PC-3 (cell line): ENCODE measurements around the gene ALDOA. TPM values are rescaled to one million over a fixed set of nuclear protein-coding genes. Genes with fewer than 3 reads are reported as not detected.
A peak's percentile ranks its signal among the peaks of the same experiment; 100 is the strongest.

ENCODE experiments used
- ATAC-seq: fragments of 200-7000 bp; cut with Tn5 transposase; 2 replicates; pipeline ENCODE4 v1.9.1; 2020; ENCODE audit warnings: mild to moderate bottlenecking, moderate library complexity
- BruUV-seq: library from RNA; stranded (reverse); fragments of 400-500 nt; replicated peaks from 2 replicates; lab custom pipeline; 2021; lab: Mats Ljungman, UMichigan
- CTCF ChIA-PET: fragments of 300-600 bp; sonication (Branson Sonifier 250); formaldehyde crosslinking; loops from one replicate; lab custom pipeline; 2022; ENCODE audit warnings: antibody characterized with exemption; lab: Charles Lee
- POLR2A ChIA-PET: fragments of 300-600 bp; sonication (Branson Sonifier 250); formaldehyde crosslinking; loops from one replicate; lab custom pipeline; 2022; ENCODE audit warnings: antibody characterized with exemption; ENCODE audit not compliant: unreplicated experiment; lab: Charles Lee
- DNase-seq: peaks from one replicate; pipeline ENCODE4 v3.0.0-alpha.2; 2015
- H2AFZ ChIP-seq: fragments of 300-600 bp; sonication (generic); 2 replicates; pipeline ENCODE4 v1.6.0; 2016; ENCODE audit warnings: antibody characterized with exemption, low read length
- H3F3A ChIP-seq: fragments of 300-600 bp; sonication (generic); one replicate; pipeline ENCODE4 v1.6.0; 2017; ENCODE audit warnings: antibody characterized with exemption, low read length, control low read depth, mild to moderate bottlenecking; ENCODE audit not compliant: unreplicated experiment
- H3K27ac ChIP-seq: fragments of 300-600 bp; sonication (generic); 2 replicates; pipeline ENCODE4 v1.5.1; 2016; ENCODE audit warnings: mild to moderate bottlenecking, low read length
- H3K27me3 ChIP-seq: fragments of 300-600 bp; sonication (generic); 2 replicates; pipeline ENCODE4 v1.6.1; 2016; ENCODE audit warnings: low read length, mixed read lengths
- H3K36me3 ChIP-seq: fragments of 300-600 bp; sonication (generic); 2 replicates; pipeline ENCODE4 v1.6.1; 2016; ENCODE audit warnings: low read depth, mixed run types, low read length, mixed read lengths
- H3K4me1 ChIP-seq: fragments of 300-600 bp; sonication (generic); 2 replicates; pipeline ENCODE4 v1.5.1; 2016; ENCODE audit warnings: low read length; ENCODE audit not compliant: insufficient read depth
- H3K4me2 ChIP-seq: fragments of 300-600 bp; sonication (generic); 2 replicates; pipeline ENCODE4 v1.6.0; 2016; ENCODE audit warnings: low read length
- H3K4me3 ChIP-seq: fragments of 300-600 bp; sonication (generic); 2 replicates; pipeline ENCODE4 v1.5.1; 2016; ENCODE audit warnings: mild to moderate bottlenecking, low read length, mixed read lengths
- H3K79me2 ChIP-seq: fragments of 300-600 bp; sonication (generic); 2 replicates; pipeline ENCODE4 v1.6.1; 2017; ENCODE audit warnings: low read length, mixed read lengths
- H3K9ac ChIP-seq: fragments of 300-600 bp; sonication (generic); 2 replicates; pipeline ENCODE4 v1.6.0; 2016; ENCODE audit warnings: mild to moderate bottlenecking, low read length
- H3K9me2 ChIP-seq: fragments of 300-600 bp; sonication (generic); replicated peaks from 2 replicates; pipeline ENCODE4 v1.6.1; 2016; ENCODE audit warnings: mixed run types, low read length, mixed read lengths
- H3K9me3 ChIP-seq: fragments of 300-600 bp; sonication (generic); 2 replicates; pipeline ENCODE4 v1.6.1; 2016; ENCODE audit warnings: low read length, mixed read lengths
- H4K20me1 ChIP-seq: fragments of 300-600 bp; sonication (generic); 2 replicates; pipeline ENCODE4 v1.6.1; 2016; ENCODE audit warnings: low read length, mixed read lengths
- CTCF ChIP-seq: fragments of 300-600 bp; sonication (generic); conservative IDR thresholded peaks from 2 replicates; pipeline ENCODE4 v1.5.1; 2017; ENCODE audit warnings: antibody characterized with exemption, low read depth, mild to moderate bottlenecking, low read length
- EZH2 ChIP-seq: fragments of 300-600 bp; sonication (generic); IDR thresholded peaks from one replicate; pipeline ENCODE4 v1.6.1; 2017; ENCODE audit warnings: antibody characterized with exemption, mild to moderate bottlenecking, low read length; ENCODE audit not compliant: unreplicated experiment
- EZH2phosphoT487 ChIP-seq: fragments of 300-600 bp; sonication (generic); IDR thresholded peaks from 2 replicates; pipeline ENCODE4 v1.6.1; 2018; ENCODE audit warnings: mild to moderate bottlenecking, antibody characterized with exemption, low read length, borderline replicate concordance
- intact Hi-C: fragments of 100-400 bp; cut with micrococcal nuclease; formaldehyde crosslinking; loops from 2 replicates; pipeline ENCODE4 v1.9.0; 2023
- total RNA-seq: library from RNA; depleted of rRNA; stranded (reverse); fragments of >200 nt; gene quantifications from 2 replicates; pipeline ENCODE4 v1.2.3, GENCODE V29; 2014

Gene ALDOA
- total RNA-seq, 1 experiment from 2014 or later: 2,048 TPM

GRCh38 chr16:30065943-30066760, 592 bp downstream of the ALDOA start:
- Histone ChIP-seq H3K4me2 (peak overlapping the region; percentile 99), H3K79me2 (peaks cover 69% of the 10 kb centered on the region), H3K36me3 (peaks cover 48% of the 10 kb centered on the region), H3K27ac (peak overlapping the region; percentile 78), H3K9ac (peak overlapping the region; percentile 90), H4K20me1 (peaks cover 45% of the 10 kb centered on the region), H3K4me1 (peaks cover 30% of the 10 kb centered on the region), H3K4me3 (peak overlapping the region; percentile 99), H3K9me3 (no peaks in the 10 kb centered on the region), H2AFZ (no peak overlapping the region), H3K27me3 (no peaks in the 10 kb centered on the region), H3K9me2 (no peaks in the 10 kb centered on the region), H3F3A (no peaks in the 10 kb centered on the region)
- intact Hi-C loops: no loop called here
- POLR2A ChIA-PET: interaction anchor here (0.6 to 0.8 kb wide), 2 partner anchors 93 to 568 kb away, joined by 3 to 5 read pairs; no protein-coding TSS in a partner anchor
- CTCF ChIA-PET: no interaction called here
- TF ChIP-seq CTCF (no peak), EZH2 (no peak)
- BruUV-seq: TSS peak; percentile 54
- no peak for DNase-seq
- no peak for ATAC-seq

DNA sequence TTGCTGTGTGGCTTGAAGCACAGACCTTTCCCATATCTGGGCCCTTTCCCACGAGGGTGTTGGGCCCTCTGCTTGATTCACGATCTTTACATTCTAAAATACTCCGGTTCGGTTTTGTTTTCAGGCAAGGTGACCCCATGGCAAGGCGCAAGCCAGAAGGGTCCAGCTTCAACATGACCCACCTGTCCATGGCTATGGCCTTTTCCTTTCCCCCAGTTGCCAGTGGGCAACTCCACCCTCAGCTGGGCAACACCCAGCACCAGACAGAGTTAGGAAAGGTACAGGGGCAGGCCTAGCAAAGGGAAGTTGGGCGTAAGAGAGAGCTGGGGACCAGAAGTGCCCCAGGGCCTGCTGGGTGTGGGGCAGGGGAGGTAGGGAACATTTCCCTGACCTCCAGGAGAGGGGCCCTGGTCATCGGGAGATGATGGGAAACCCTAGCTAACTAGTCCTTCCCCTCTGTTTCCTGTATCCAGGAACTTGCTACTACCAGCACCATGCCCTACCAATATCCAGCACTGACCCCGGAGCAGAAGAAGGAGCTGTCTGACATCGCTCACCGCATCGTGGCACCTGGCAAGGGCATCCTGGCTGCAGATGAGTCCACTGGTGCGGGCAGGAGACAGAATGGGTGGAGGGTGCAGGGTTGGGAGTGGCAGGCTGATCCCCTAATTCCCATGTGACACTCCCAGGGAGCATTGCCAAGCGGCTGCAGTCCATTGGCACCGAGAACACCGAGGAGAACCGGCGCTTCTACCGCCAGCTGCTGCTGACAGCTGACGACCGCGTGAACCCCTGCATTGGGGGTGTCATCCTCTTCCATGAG, 1.4 kb downstream of the ALDOA start:
- TF ChIP-seq EZH2 (no peak), CTCF (no peak), EZH2phosphoT487 (no peak)
- intact Hi-C loops: no loop called here
- H3K4me2 ChIP-seq: peak overlapping the region; percentile 99

More for the DNA sequence above, 1.4 kb downstream of the ALDOA start:
- ATAC-seq (no peak), DNase-seq (no peak)
- BruUV-seq: no TSS peak
- no peaks in the 10 kb centered on the region for H3K9me2 ChIP-seq
- H3F3A ChIP-seq: no peaks in the 10 kb centered on the region
- H3K36me3 ChIP-seq: peaks cover 55% of the 10 kb centered on the region
- peak overlapping the region; percentile 78 for H3K27ac ChIP-seq
- peaks cover 45% of the 10 kb centered on the region for H4K20me1 ChIP-seq
- H3K79me2 ChIP-seq: peaks cover 69% of the 10 kb centered on the region
- H3K4me3 ChIP-seq: peak overlapping the region; percentile 99
- CTCF ChIA-PET: no interaction called here
- H3K9ac ChIP-seq: peak overlapping the region; percentile 90
- no peaks in the 10 kb centered on the region for H3K27me3 ChIP-seq
- H3K9me3 ChIP-seq: no peaks in the 10 kb centered on the region
- H2AFZ ChIP-seq: no peak overlapping the region
- H3K4me1 ChIP-seq: peaks cover 29% of the 10 kb centered on the region
- POLR2A ChIA-PET: no interaction called here
